Chondrocyte (in vitro differentiated cells): ENCODE measurements around the gene NLRC5. TPM values are rescaled to one million over a fixed set of nuclear protein-coding genes. Genes with fewer than 3 reads are reported as not detected.
"Not testable (repeated sequence)": the region's sequence is repeated elsewhere in the genome, so short reads cannot be mapped to it uniquely, and the experiment has no call there.

ENCODE experiments used
- DNase-seq: peaks from one replicate; pipeline ENCODE4 v3.0.0; 2021; ENCODE audit warnings: mixed read lengths, low spot score
- H3K27ac Mint-ChIP-seq: one replicate; pipeline ENCODE4 v1.8.0; 2021; ENCODE audit warnings: mild to moderate bottlenecking, moderate library complexity, mixed read lengths; ENCODE audit not compliant: unreplicated experiment
- H3K27me3 Mint-ChIP-seq: 2 replicates; pipeline ENCODE4 v1.8.0; 2021; ENCODE audit warnings: low read depth, mixed read lengths
- H3K36me3 Mint-ChIP-seq: 2 replicates; pipeline ENCODE4 v1.8.0; 2021; ENCODE audit warnings: low read depth, mixed read lengths
- H3K4me1 Mint-ChIP-seq: 2 replicates; pipeline ENCODE4 v1.8.0; 2021; ENCODE audit warnings: low read depth, mild to moderate bottlenecking, mixed read lengths
- H3K4me3 Mint-ChIP-seq: one replicate; pipeline ENCODE4 v1.8.0; 2021; ENCODE audit warnings: mild to moderate bottlenecking, moderate library complexity, mixed read lengths; ENCODE audit not compliant: unreplicated experiment
- H3K9me3 Mint-ChIP-seq: 2 replicates; pipeline ENCODE4 v1.8.0; 2021; ENCODE audit warnings: low read depth, mixed read lengths
- total RNA-seq: library from RNA; stranded (reverse); gene quantifications from 3 replicates; pipeline ENCODE4 v1.2.1, GENCODE V29; 2021
- TF ChIP-seq, protein P1 (sequence below): fragments of 200-600 bp; sonication (generic); IDR thresholded peaks from 2 replicates; pipeline ENCODE4 v1.5.0; 2021; ENCODE audit warnings: antibody characterized with exemption, mild to moderate bottlenecking, moderate library complexity

Gene NLRC5
- total RNA-seq, 1 donor from 2014 or later: 6.3 TPM

DNA sequence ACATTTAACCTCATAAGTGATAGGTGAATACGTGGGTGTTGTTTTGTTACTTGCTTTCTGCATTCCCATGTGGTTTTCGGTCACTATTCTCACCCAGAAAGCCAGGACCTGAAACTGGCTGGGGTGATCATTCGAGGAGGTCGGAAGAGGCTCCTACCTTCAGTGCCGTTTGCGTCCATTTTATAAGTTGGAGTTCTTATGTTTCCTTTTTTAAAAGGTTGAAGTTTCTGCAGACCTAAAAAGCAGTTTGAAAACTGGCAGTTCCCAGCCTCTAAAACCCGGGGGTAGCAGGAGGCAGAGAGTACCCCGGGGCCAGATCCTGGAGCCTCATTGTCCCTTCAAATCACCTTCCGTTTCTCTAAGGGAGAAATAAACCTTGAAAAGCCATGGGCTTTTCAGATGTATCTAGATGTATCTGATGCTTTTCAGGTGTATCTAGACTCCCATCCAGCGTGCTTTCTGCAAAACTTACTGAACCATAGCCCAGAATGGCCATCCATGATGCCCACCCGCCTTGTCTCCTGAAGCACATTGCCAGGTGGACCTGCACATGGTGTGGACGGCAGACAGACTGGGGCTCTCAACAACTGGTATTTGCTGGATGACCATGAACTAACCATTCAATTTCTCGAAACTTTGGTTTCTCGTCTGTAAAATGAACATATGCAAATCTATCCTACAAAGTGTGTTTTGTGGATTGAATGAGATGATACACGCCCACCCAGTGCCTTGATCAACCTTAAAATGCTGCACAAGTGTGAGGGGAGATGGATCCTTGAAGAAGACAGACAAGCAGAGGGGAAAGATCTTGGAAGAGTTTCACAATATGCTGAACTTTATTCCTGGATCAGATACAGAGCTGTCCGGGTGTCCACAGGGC lies 1.3 kb downstream of the NLRC5 start:
- TF ChIP-seq, protein P1, sequence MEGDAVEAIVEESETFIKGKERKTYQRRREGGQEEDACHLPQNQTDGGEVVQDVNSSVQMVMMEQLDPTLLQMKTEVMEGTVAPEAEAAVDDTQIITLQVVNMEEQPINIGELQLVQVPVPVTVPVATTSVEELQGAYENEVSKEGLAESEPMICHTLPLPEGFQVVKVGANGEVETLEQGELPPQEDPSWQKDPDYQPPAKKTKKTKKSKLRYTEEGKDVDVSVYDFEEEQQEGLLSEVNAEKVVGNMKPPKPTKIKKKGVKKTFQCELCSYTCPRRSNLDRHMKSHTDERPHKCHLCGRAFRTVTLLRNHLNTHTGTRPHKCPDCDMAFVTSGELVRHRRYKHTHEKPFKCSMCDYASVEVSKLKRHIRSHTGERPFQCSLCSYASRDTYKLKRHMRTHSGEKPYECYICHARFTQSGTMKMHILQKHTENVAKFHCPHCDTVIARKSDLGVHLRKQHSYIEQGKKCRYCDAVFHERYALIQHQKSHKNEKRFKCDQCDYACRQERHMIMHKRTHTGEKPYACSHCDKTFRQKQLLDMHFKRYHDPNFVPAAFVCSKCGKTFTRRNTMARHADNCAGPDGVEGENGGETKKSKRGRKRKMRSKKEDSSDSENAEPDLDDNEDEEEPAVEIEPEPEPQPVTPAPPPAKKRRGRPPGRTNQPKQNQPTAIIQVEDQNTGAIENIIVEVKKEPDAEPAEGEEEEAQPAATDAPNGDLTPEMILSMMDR: no peak
- H3K27me3 Mint-ChIP-seq: no peaks in the 10 kb centered on the region
- H3K9me3 Mint-ChIP-seq: no peaks in the 10 kb centered on the region
- peaks cover 20% of the 10 kb centered on the region for H3K4me1 Mint-ChIP-seq
- no peak overlapping the region for H3K27ac Mint-ChIP-seq
- DNase-seq: no peak
- H3K4me3 Mint-ChIP-seq: no peak overlapping the region
- no peaks in the 10 kb centered on the region for H3K36me3 Mint-ChIP-seq

DNA sequence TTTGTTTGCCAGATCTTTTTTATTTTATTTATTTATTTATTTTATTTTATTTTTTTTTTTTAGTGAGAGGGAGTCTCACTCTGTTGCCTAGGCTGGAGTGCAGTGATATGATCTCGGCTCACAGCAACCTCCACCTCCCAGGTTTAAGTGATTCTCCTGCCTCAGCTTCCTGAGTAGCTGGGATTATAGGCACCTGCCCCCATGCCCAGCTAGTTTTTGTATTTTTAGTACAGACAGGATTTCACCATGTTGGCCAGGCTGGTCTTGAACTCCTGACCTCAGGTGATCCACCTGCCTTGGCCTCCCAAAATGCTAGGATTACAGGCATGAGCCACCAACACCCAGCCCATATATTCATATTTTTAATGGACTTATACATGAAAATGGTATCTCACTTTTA lies 3.1 kb downstream of the NLRC5 start:
- H3K27me3 Mint-ChIP-seq, H3K36me3 Mint-ChIP-seq, H3K27ac Mint-ChIP-seq, H3K4me3 Mint-ChIP-seq, H3K9me3 Mint-ChIP-seq, DNase-seq: not testable (repeated sequence)
- peaks cover 18% of the 10 kb centered on the region for H3K4me1 Mint-ChIP-seq

DNA sequence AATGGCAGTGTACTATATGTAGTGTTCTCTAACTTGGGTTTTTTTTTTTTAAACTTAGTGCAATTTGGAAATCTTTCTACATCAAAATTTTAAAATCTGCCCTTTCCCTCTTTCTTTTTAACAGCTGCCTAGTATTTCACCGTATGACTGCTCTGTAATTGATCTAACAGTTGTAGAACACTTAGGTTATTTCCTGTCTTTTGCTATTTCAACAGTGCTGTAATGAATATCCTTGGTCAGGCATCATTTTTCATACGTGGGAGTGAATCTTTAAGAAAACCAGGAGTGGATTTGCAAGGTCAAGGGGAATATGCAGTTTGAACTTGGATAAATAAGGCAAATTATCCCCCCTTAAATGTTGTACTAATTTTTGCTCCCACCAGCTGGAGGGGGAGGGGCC lies 3.8 kb downstream of the NLRC5 start:
- TF ChIP-seq, protein P1: no peak
- Mint-ChIP-seq H3K27ac (no peak overlapping the region), H3K4me3 (no peak overlapping the region), H3K9me3 (no peaks in the 10 kb centered on the region), H3K36me3 (no peaks in the 10 kb centered on the region), H3K27me3 (no peaks in the 10 kb centered on the region), H3K4me1 (peaks cover 18% of the 10 kb centered on the region)
- DNase-seq: no peak

DNA sequence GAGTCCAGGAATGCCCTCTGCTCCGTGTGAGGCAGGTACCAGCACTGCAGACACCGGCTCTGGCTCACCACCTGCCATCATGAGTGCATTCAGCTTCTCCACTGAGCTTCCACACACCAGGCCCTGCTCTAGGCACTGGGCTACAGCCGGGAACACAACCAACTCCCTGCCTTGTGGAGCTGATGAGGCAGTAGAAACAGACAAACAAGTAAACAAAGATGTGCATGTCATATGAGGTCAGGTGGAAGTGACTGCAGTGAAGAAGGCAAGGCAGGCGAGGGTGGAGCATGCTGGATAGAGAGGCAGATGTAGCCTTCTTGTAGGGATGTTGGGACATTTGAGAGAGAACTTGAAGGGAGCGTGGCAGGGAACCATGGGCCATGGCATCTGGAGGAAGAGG lies 5.0 kb downstream of the NLRC5 start:
- Mint-ChIP-seq H3K4me1 (peaks cover 12% of the 10 kb centered on the region), H3K4me3 (no peak overlapping the region), H3K27ac (no peak overlapping the region), H3K27me3 (no peaks in the 10 kb centered on the region), H3K36me3 (no peaks in the 10 kb centered on the region), H3K9me3 (no peaks in the 10 kb centered on the region)
- TF ChIP-seq, protein P1: no peak
- no peak for DNase-seq

DNA sequence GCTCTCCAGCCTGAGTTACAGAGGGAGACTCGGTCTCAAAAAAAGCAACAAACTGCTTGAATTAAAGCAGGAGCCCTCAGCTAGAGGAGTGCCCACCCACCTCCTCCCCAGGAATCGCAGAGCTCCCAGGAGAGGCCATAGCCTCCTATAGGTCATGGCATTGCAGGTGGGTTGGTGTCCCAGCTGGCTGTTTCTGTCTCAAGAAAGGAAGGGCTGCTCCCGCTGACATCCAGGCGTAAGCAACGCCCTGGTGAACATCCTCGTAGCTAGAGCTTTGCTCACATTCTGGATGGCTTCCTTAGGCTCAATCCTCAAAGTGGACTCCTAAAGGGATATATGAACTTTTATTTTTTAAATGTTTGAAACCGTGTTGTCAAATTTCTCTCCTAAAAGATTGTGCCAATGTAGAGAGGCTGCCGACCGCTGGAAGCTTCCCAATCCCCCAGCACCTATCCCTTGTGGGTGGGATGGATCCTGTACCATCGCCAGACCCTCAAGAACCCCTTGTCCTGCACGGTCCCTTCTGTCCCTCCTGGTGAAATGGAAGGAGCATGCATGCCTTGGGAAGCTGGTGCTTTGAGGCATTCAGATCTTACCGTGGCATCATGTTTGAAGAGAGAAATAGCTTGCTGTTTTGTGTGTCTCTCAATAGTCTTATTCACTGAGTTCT lies 5.9 kb downstream of the NLRC5 start:
- no peak for DNase-seq
- H3K27me3 Mint-ChIP-seq: no peaks in the 10 kb centered on the region
- H3K4me3 Mint-ChIP-seq: no peak overlapping the region
- H3K27ac Mint-ChIP-seq: no peak overlapping the region
- peaks cover 5% of the 10 kb centered on the region for H3K4me1 Mint-ChIP-seq
- no peaks in the 10 kb centered on the region for H3K36me3 Mint-ChIP-seq
- no peaks in the 10 kb centered on the region for H3K9me3 Mint-ChIP-seq
- TF ChIP-seq, protein P1: no peak
